ENCODE data around the gene NAGK.
"Not testable (repeated sequence)": the region's sequence is repeated elsewhere in the genome, so short reads cannot be mapped to it uniquely, and the experiment has no call there.

Gene NAGK

GRCh38 chr2:71069376-71069775 lies 928 bp downstream of the NAGK start:
- DNase-seq (ENCODE audit: low read depth in 1 of 2, low spot score in 1 of 2) = no peak

GRCh38 chr2:71070294-71071093 lies 2.0 kb downstream of the NAGK start:
- DNase-seq (ENCODE audit: low read depth in 1 of 2, low spot score in 1 of 2) = no peak

- peak; percentile 15 to 48 for DNase-seq (ENCODE audit: low read depth in 1 of 2, low spot score in 1 of 2)
These were observed 3.4 kb downstream of the NAGK start for GRCh38 chr2:71071681-71072398.

- no peak for DNase-seq (ENCODE audit: low read depth in 1 of 2, low spot score in 1 of 2)
These were observed 4.0 kb downstream of the NAGK start for GRCh38 chr2:71072492-71072891.

- DNase-seq (ENCODE audit: low read depth in 1 of 2, low spot score in 1 of 2) = no peak
These were observed 5.0 kb downstream of the NAGK start for GRCh38 chr2:71073475-71073874.

GRCh38 chr2:71074893-71075395 lies 6.5 kb downstream of the NAGK start:
- no peak for DNase-seq (ENCODE audit: low read depth in 1 of 2, low spot score in 1 of 2)

- DNase-seq (ENCODE audit: low read depth in 1 of 2, low spot score in 1 of 2) = no peak
These were observed 10.2 kb downstream of the NAGK start for GRCh38 chr2:71078624-71079023.

- DNase-seq (ENCODE audit: low read depth in 1 of 2, low spot score in 1 of 2) = peak in 1 of 2 donors; percentile 35
These were observed 14.2 kb downstream of the NAGK start for GRCh38 chr2:71082402-71083252.

- DNase-seq (ENCODE audit: low read depth in 1 of 2, low spot score in 1 of 2) = not testable (repeated sequence)
These were observed 14.8 kb downstream of the NAGK start for GRCh38 chr2:71083297-71083696.

GRCh38 chr2:71083752-71084312 lies 15.4 kb downstream of the NAGK start:
- DNase-seq (ENCODE audit: low read depth in 1 of 2, low spot score in 1 of 2) = not testable (repeated sequence)

GRCh38 chr2:71085325-71086003 lies 17.0 kb downstream of the NAGK start:
- DNase-seq (ENCODE audit: low read depth in 1 of 2, low spot score in 1 of 2) = not testable (repeated sequence)

- DNase-seq (ENCODE audit: low read depth in 1 of 2, low spot score in 1 of 2) = not testable (repeated sequence)
These were observed 21.0 kb downstream of the NAGK start for GRCh38 chr2:71089475-71089874.

- not testable (repeated sequence) for DNase-seq (ENCODE audit: low read depth in 1 of 2, low spot score in 1 of 2)
These were observed 23.4 kb downstream of the NAGK start for GRCh38 chr2:71091808-71092207.

GRCh38 chr2:71092491-71093260 lies 24.2 kb downstream of the NAGK start:
- not testable (repeated sequence) for DNase-seq (ENCODE audit: low read depth in 1 of 2, low spot score in 1 of 2)

- DNase-seq (ENCODE audit: low read depth in 1 of 2, low spot score in 1 of 2) = peak in 1 of 2 donors; percentile 6
These were observed 31.9 kb downstream of the NAGK start for GRCh38 chr2:71100195-71100964.

GRCh38 chr2:71101656-71102055 lies 33.2 kb downstream of the NAGK start:
- DNase-seq (ENCODE audit: low read depth in 1 of 2, low spot score in 1 of 2) = no peak

GRCh38 chr2:71102981-71103681 lies 34.7 kb downstream of the NAGK start:
- DNase-seq (ENCODE audit: low read depth in 1 of 2, low spot score in 1 of 2) = no peak

- no peak for DNase-seq (ENCODE audit: low read depth in 1 of 2, low spot score in 1 of 2)
These were observed 35.4 kb downstream of the NAGK start for GRCh38 chr2:71103809-71104208.
